Measurements from ENCODE around the gene SNRNP40.

SNRNP40 gene

DNA sequence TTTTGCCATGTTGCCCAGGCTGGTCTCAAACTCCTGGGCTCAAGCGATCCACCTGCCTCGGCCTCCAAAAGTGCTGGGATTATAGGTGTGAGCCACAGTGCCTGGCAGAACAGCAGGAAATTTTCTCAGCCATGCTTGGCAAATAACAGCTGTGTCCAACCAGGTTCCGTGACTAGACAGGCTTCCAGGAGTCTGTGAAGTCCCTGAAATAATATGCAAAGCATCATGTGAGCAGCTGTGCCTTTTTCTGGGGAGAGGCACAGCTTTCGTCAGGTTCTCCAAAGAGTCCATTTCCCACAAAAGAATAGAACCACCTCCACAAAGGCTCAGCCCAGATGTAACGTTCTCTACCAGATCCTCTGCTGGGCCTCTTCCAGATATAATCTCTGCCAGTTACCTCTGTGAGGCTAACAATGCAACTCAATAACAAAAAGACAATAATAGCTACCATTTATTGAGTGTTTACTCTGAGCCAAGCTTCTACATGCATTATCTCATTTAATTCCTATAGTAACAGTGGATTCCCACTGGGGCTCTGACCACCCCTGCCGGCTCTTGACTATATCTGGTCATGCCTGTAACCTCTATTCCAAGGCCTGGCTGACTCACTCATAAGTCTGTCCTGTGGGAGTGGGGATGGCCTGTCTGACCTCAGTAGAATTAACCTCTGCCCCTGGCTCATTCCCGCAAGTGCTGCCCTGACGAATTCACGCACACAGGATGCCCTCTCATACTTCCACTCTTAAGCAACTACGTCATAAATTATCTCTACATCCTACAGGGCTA is 52.9 kb downstream of the SNRNP40 start:
- DNase-seq (ENCODE audit: low read depth): peak; percentile 13
- no peak overlapping the region for H3K4me3 ChIP-seq (ENCODE audit: low read length)
- TF ChIP-seq, protein P1, sequence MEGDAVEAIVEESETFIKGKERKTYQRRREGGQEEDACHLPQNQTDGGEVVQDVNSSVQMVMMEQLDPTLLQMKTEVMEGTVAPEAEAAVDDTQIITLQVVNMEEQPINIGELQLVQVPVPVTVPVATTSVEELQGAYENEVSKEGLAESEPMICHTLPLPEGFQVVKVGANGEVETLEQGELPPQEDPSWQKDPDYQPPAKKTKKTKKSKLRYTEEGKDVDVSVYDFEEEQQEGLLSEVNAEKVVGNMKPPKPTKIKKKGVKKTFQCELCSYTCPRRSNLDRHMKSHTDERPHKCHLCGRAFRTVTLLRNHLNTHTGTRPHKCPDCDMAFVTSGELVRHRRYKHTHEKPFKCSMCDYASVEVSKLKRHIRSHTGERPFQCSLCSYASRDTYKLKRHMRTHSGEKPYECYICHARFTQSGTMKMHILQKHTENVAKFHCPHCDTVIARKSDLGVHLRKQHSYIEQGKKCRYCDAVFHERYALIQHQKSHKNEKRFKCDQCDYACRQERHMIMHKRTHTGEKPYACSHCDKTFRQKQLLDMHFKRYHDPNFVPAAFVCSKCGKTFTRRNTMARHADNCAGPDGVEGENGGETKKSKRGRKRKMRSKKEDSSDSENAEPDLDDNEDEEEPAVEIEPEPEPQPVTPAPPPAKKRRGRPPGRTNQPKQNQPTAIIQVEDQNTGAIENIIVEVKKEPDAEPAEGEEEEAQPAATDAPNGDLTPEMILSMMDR (conservative IDR thresholded peaks at IDR 0.05; ENCODE audit: low read length): no peak

DNA sequence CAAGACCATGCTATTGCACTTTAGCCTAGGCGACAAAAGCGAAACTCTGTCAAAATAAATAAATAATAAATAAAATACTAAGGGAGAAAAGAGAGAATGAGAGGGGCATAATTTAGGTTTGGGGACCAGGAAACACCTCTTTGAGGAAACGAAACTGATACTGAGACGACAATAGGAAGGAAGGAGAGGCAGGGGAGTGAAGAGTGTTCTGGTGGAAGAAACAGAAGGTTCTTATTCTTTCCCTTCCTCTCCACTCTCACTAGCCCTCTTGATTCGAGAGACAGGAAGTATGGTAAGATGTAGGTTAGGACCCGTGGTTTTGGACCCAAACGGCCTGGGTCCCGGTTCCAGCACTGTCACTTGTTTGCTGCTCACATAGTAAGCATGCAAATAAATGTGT is 55.3 kb downstream of the SNRNP40 start:
- TF ChIP-seq, protein P1 (conservative IDR thresholded peaks at IDR 0.05; ENCODE audit: low read length): no peak
- DNase-seq (ENCODE audit: low read depth): no peak
- H3K4me3 ChIP-seq (ENCODE audit: low read length): no peak overlapping the region

GRCh38 chr1:31239653-31240241 is 56.8 kb downstream of the SNRNP40 start, which contains the start of gene NKAIN1:
NKAIN1 (minus strand) TSS chr1:31239887; CDS start chr1:31239547, 340 bp downstream.
- H3K4me3 ChIP-seq (ENCODE audit: low read length): peak within 1 kb of the TSS; percentile 20

DNA sequence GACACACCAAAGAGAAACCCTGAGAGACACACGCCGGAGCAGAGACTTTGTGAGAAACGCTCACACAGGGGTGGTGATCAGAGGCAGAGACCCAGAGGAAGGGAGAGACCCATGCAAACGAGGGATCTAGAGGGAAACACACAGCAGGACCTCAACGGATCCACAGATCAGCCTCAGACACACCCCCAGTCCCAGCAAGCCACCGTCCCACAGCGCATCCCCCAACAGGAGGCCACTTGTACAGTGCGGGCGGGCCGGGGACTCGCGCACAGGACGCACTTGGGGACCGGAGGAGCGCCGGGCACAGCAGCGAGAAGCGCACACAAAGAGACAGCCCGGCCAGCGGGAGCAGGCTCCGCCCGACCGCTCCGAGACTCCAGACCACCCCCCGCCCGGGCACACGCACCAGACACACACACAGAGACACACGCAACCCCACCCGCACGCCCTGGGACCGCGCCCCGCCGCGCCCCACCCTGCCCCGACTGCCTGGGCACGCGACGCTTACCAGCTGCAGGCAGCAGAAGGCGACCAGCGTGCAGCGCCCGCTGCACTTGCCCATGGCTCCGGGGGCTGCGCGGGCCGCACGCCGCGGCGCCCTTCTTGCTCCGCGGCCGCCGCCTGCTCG is 57.5 kb downstream of the SNRNP40 start:
- peak overlapping the region; percentile 17 for H3K4me3 ChIP-seq (ENCODE audit: low read length)
- DNase-seq (ENCODE audit: low read depth): peak; percentile 7

More at GRCh38 chr1:31239653-31240241, 56.8 kb downstream of the SNRNP40 start, which contains the start of gene NKAIN1:
- TF ChIP-seq, protein P1 (conservative IDR thresholded peaks at IDR 0.05; ENCODE audit: low read length): no peak
- peak; percentile 28 for DNase-seq (ENCODE audit: low read depth)

DNA sequence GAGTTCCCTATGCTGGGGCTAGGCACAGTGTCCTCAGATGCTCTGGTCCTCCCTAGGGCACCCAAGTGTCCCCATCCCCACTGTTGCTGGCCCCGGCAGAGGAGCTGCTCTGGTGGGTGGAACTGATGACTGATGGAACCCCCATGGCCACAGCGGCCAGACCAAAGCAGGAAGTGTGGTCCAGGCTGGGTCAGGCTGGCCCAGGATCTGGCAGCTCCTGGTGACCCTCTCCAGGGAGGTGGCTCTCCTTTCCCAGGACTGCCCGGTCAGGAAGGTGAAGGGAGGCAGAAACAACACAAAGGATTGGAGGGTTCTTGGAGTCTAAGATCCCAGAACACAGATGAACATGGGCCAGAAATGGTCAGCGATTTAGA is 58.0 kb downstream of the SNRNP40 start:
- DNase-seq (ENCODE audit: low read depth): no peak
- TF ChIP-seq, protein P1 (conservative IDR thresholded peaks at IDR 0.05; ENCODE audit: low read length): no peak
- H3K4me3 ChIP-seq (ENCODE audit: low read length): no peak overlapping the region

More for the DNA sequence above, 57.5 kb downstream of the SNRNP40 start:
- TF ChIP-seq, protein P1 (conservative IDR thresholded peaks at IDR 0.05; ENCODE audit: low read length): no peak

GRCh38 chr1:31234870-31235269 is 61.7 kb downstream of the SNRNP40 start:
- no peak for DNase-seq (ENCODE audit: low read depth)
- TF ChIP-seq, protein P1 (conservative IDR thresholded peaks at IDR 0.05; ENCODE audit: low read length): no peak
- H3K4me3 ChIP-seq (ENCODE audit: low read length): no peak overlapping the region

Data from AG10803 (cell line).